GM19463 (cell line): ENCODE results near the gene PTPRD.

Source experiments
- ATAC-seq: cut with Tn5 transposase; IDR thresholded peaks from one replicate; pipeline ENCODE4 v1.9.1; 2021; ENCODE audit warnings: mild to moderate bottlenecking, moderate library complexity; ENCODE audit not compliant: unreplicated experiment

PTPRD gene

DNA sequence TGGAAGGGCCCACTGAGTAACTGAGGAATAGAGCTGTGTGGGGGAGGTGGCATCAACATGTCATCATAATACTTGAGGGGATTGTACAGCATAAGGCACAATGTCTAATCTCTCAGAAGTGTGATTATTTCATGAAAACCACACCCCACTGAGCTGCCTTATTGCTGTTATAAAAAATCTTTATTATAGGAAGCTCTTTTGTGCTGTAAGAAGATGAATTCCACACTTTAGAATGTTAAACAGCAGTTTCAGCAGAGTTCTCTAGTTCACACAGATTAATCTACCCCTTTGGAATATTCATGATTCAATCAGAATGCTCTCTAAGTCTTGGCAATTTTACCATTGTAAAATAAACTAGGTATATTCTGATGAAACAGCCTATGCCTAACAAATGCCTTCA, 1389.6 kb downstream of the PTPRD start:
- no peak for ATAC-seq

DNA sequence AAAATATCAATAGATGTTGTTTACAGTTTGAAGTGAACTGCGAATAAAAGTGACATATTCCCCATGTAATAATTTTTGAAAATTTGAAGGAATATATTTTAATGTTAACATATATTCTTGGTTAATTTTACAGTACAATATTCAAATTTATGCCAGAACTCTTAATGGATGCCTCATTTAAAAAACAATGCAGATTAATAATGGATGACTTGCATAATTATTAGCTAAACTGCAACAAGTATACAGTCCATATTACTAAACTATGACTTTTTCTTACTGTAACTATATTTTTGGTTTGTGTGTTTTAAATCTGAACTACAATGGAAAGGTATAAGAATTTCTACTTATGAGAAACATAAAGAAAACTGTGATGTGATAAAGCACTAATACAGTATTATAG, 1390.1 kb downstream of the PTPRD start:
- ATAC-seq: no peak

DNA sequence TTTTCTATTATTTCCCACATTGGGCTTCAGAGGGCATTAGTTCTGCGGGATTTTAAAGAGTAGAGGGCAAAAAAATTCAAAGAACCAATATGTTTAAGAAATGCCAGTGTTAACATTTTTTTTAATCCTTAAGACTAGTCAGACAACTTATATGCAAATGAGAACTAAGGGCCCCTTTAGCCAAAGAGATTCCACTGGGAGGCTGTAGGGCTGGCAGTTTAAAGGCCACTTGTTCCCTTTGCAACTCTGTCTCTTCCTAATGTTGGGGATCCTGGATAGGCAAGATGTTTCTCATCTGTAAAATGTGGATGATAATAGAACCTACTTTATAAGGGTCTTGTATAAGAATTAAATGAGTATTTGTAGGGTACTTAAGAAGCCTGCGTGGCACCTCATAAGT, 1395.9 kb downstream of the PTPRD start:
- no peak for ATAC-seq

DNA sequence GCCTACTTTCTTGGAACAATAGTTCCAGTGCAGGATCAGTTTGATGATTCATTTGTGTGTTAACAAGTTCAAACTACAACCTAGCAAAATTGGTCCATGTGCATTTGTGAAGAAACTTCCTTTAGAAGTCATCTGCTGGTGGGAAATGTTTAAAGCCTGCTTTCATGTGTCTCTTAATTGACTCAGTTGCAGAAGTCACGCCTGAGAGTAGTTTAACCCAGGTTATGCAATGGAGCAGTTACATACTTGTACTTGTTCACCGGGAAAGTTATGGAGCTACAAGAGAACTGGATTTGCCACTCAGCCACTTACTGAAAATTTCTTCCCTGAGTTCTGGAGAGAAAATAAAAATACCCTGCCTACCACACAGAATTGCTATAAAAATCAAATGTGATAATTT, 1397.8 kb downstream of the PTPRD start:
- no peak for ATAC-seq

DNA sequence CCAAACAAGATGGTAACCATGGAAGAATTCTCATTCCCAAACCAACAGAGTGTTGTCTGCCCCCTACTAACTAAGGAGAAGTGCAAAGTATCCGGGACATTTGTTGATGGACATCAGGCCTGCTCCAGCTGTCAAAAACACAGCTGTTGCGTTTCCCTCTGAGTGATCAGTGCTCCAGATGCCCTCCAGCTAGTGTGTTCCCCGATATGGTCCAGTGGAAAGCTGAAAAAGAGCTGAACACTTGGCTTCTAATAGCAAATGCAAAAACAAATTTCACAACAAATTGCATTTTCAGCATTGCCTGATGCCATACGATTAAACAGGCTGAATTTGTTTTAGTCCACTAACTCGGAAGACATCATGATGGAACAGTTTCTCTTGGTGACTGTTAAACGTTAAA, 1398.7 kb downstream of the PTPRD start:
- ATAC-seq: no peak

- ATAC-seq: no peak
Observed at GRCh38 chr9:9212963-9213362, 1399.8 kb downstream of the PTPRD start.

DNA sequence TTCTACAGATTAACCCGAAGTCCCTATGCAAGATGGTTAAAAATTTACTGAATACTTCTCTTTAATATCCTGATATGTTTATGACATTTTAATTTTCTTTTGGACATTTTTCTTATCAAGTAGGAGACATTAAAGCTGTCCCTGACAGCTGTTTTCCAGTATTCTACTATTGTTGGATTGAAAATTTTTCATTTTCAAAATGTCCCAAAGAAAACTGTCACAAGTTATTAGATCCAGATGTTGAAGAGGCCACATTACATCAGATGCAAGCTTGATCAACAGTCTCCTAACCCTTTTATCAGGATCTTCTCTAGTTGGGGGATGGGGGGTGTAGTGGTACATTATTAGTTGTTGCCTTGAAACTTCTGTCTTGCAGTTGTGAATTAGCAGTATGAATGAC, 1410.5 kb downstream of the PTPRD start:
- ATAC-seq: no peak

GRCh38 chr9:9186086-9186485, 1426.7 kb downstream of the PTPRD start:
- ATAC-seq: no peak

DNA sequence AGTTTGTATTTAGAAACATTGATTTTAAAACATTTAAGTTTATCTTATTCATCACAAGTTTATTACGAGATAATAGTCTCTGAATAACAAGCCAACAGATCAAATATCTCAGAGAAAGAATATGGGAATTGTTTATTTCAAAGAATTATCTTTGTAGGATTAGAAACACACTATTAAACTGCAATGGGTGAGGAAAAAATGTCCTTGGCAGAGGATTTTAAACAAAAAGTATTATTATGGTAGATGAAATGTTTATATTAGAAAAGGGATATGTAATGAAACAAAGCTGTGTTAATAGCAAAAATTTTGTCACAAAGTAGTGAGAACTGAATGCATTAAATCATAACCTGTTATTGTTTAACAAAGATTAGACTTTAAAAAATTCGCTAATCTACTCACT, 1430.4 kb downstream of the PTPRD start:
- no peak for ATAC-seq

DNA sequence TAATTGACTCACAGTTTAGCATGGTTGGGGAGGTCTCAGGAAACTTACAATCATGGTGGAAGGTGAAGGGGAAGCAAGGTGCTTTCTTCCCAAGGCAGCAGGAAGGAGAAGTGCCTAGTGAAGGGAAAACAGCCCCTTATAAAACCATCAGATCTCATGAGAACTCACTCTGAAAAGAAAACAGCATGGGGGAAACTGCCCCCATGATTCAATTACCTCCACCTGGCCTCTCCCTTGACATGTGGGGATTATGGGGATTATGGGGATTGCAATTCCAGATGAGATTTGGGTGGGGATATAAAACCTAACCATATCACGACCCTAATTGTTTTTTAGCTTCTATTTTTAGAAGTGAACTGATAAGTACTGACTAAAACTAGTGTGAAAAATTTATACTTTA, 1435.7 kb downstream of the PTPRD start:
- no peak for ATAC-seq

DNA sequence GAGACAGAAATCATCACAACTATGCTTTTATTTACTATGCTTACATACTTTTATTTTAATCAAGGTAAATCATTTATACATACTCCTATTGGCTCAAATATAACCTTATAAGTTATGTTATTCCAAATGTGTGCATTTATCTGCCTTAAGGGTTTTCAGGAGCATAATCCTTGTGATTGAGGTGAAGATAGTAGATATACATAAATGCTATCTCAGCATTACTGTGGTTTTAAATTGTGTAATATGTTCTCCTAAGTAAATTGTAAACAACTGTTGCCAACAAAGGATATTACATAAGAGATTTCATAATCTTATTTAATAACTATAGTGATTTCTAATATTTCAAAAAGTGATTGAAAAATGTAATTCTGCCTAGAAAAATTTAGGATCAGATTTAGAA, 1438.4 kb downstream of the PTPRD start:
- ATAC-seq: no peak

- no peak for ATAC-seq
Observed at GRCh38 chr9:9173264-9173663, 1439.5 kb downstream of the PTPRD start.

GRCh38 chr9:9170439-9171134, 1442.2 kb downstream of the PTPRD start:
- no peak for ATAC-seq

GRCh38 chr9:9142001-9142400, 1470.8 kb downstream of the PTPRD start:
- no peak for ATAC-seq

- ATAC-seq: no peak
Observed at GRCh38 chr9:9133526-9133925, 1479.3 kb downstream of the PTPRD start.

GRCh38 chr9:9124616-9125015, 1488.2 kb downstream of the PTPRD start:
- no peak for ATAC-seq

GRCh38 chr9:9122230-9122875, 1490.4 kb downstream of the PTPRD start:
- ATAC-seq: no peak

DNA sequence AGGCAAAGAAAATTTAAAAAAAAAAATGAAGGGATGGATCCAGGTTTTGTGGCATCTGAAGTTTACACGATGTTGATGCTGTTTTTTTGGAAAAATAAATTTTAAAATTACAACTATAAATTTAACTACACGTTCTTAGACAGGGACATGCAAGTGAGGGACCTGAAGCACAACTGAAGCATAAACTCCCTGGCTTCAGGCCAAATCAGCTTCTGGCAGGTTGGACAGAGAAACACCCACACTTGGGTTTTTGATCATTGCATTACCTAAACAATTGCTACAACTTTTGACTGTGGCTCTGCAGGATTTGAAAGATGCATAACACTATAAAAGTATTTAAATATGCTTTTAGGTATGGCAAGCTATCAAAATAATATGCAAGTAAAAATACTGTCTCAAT, 1494.9 kb downstream of the PTPRD start:
- no peak for ATAC-seq

GRCh38 chr9:9112001-9112720, 1500.6 kb downstream of the PTPRD start:
- no peak for ATAC-seq

DNA sequence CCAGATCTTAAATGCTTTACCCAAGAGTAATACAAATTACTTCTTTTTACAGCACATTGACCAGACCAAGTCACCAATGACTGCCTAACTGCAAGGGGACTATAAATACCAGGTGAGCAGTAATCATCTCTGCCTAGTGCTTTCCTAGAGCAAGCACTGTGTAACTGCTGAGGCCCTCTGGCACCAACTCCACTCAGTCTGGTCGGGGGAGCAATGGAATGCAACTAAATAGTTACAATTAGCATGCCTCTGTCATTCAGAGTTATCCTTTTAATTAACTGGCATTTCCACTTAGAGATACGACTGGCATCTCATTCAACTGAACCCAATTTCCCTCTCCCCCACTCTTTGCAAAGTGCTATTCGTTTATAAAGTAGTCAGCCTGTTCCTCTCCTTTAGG, 1504.2 kb downstream of the PTPRD start:
- no peak for ATAC-seq

- no peak for ATAC-seq
Observed at GRCh38 chr9:9102295-9102694, 1510.5 kb downstream of the PTPRD start.

GRCh38 chr9:9100070-9100469, 1512.7 kb downstream of the PTPRD start:
- no peak for ATAC-seq
